HG03571 (cell line): Measurements from ENCODE around the gene KCNMA1.
"Not testable (repeated sequence)": the region's sequence is repeated elsewhere in the genome, so short reads cannot be mapped to it uniquely, and the experiment has no call there.

Source experiments
- ATAC-seq: cut with Tn5 transposase; IDR thresholded peaks from one replicate; pipeline ENCODE4 v1.9.1; 2021; ENCODE audit not compliant: unreplicated experiment

The KCNMA1 gene

DNA sequence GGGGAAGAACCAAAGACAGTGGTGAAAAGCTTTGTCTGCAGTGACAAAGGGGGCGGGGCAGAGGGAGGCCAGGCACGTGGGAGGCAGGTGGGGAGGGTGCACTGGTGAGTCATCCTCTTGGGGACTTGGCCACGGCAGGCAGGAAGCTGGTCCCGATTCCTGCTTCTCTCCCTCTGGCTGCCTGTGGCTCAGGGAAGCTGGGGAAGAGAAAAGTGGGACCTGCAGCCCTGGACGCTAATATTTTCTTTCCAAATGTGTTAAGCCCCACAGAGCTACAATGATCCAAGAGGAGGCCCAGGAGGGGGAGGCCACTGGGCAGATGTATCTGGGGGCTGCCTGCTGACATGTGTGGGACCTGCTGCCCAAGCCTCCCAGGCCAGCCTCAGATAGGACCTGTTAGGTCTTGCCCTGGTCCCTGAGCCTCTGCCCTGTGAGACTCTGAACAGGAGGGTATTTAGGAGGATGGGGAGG is 231.8 kb downstream of the KCNMA1 start:
- ATAC-seq: no peak

DNA sequence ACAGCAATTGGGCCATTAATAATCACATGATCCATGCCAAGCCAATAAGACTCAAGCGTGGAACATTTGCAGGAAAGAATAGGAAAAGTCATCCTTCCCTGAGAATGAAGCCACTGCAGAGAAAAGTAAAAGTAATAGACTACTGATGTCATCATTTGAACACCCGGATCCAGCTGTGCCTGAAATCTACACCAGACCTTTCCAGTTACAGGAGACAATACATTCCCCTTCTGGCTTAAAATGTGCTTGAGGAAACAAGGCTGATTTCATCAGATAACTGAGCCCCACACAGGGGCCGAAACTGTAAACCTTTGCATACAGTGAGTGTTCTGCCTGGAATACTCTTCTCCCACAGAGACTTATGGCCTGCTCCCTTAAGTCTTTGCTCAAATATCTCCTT is 232.8 kb downstream of the KCNMA1 start:
- ATAC-seq: no peak

DNA sequence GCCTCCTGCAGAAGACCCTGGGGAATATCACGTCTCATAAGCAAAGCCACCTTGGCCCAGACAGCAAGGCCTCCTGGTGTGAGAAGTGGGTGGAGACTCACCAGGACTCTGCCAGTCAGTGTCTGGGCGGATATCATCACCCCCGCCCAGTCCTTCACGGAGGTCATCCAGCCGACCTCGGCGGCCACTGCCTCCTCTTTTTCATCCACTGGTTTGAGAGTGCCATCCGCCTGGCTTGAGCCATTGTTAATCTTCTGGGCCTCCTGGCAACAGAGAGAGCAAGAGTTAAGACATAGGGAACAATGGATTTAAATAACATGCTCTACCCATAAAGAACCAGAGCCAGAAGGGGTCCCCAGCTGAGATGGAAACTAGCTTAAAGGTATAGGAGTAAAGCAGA is 233.8 kb downstream of the KCNMA1 start:
- ATAC-seq: no peak

DNA sequence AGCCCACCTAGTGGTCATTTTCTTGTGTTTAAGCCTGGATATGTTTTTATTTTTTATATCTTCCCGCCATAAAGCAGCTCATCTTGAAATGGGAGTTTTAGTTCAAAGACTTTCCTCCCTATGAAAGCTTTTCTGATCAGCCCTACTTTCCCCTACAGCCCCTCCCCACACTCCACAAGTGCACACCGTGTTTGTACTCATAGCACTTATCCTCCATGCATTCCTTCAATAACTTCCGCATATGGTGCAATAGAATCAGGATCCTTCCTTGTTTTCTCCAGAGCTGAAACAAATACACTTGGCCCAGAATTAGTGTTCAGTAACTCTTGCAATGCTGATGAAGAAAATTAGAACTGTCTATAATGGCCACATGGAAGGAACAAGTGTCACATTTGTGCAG is 235.9 kb downstream of the KCNMA1 start:
- no peak for ATAC-seq

DNA sequence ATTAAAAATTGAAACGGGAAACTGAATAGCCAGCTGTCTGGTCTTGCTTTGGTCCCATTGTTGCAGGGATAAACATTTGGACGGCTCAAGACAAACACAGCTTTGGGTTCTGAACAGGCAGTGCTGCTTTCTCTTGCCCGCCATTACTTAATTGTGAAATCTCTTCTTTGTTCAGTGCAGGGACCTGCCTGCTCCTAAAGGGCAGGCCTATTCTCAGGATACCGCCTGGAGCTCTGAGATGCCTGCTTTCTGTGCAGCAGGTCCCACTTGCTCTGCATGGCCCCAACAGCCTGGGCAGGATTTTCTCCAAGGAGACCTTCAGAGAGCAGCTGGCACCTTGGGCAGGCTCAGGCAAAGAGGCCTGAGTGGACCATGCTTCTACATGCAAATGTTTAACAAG is 237.6 kb downstream of the KCNMA1 start:
- ATAC-seq: no peak

DNA sequence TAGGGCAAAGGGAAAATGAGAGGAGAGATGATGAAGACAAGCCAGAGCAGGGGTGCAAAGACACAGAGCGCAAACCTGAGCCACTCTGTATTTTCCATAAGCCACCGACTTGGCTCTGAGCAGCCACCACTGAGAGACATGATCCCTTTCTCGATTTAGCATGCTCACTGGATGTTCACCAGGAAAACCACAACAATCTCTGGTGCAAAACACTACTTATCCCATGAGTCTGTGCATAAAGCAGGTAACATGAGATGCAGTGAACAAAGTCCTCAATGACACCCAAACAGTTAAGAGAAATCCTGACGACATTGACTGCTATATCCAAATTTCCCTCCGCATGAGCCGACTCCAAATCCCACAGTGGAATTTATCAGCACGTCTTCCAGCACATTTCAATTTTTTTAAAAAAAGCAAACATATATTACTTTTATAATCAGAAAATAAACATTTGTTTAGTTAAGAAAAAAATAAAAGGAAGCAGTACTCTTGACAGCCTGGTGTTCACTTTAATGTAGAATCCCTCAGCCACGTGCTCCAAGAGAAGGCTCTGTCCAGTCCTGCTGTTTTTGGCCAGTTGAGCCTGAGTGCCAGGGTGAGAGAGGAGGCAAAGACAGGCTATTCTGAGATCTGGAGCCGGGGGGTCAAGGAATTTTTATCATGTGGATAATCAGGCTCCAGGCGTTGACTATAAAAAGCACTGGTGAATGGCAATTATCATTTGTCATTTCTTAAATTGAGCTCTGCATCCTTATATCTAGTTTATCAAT is 238.4 kb downstream of the KCNMA1 start:
- ATAC-seq: no peak

DNA sequence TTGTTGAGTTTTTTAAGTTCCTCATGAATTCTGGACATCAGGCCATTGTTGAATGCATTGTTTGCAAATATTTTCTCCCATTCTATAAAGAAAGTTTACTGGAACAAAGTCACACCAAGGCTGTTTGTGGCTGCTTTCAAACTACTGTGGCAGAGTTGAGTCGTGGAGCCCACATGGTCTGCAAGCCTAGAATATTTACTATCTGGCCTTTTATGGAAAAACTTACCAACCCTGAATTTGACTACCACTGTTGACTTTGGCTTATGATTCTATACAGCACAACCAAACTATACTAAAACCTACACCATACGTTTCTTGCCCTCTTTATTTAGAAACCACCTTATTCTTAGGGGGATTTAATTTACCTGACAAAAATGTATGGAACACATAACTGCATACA is 239.1 kb downstream of the KCNMA1 start:
- ATAC-seq: no peak

DNA sequence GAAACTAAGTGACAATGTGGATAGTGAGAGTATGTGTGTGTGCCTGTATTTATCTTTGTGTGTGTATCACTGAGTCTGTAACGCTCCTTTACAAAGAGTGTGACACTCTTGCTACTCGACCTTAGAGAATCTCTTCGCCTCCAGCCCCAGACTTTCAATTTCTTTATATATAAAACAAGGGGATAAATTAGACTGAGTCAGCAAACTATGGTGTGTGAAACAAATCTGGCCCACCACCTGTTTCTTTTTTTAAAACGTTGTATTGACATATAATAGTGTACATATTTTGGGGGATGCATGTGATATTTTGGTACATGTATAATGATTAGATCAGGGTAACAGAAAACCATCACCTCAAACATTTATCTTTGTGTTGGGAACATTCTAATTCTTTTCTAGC is 240.5 kb downstream of the KCNMA1 start:
- no peak for ATAC-seq

DNA sequence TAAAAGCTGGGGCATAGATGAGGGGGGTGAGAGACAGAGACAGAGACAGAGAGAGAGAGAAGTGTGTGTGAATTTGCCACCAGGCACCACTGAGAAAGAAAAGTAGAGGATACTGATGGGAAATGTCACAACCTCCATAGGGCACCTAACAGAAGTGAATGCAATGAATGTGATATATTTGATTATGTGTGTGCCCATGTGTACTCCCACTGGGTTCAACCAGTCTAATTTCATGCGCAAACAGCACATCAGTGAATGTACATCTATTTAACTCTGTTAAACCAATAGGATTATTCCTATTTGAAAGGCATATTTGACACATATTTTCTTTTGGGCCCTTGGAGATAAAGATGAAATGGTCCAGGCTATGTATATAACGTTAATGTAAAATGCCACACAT is 241.3 kb downstream of the KCNMA1 start:
- ATAC-seq: no peak

DNA sequence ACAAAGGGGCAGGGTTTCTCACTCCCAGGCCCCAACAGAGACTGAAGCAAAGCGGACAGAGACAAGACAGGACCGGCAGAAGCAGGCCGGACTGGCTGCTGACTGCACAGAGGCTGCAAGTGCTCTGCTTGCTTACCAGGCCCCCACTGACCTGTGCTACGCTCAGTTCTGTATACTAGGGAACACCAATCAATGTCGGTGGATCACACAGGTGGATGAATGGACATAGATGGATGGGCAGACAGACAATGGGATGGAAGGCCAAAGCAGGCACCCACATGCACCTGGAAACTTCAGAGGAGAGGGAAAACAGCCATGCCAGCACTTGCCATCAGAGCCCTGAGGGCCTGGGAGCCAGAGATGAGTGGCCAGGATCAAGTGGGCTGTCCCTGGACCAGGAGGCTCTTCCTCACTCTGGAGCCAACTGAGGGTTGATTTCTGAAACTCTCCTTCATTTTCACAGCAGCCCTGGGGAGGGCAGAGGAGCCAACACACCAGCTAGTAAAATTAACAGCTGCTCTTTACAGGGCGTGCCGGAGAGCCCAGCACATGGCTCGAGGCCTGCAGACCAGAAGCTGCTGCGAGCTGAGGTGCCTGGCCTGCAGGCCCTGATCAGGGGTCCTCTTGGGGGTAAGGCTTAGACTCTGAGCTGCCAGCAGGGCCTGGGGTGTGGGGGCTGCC is 243.6 kb downstream of the KCNMA1 start:
- no peak for ATAC-seq

DNA sequence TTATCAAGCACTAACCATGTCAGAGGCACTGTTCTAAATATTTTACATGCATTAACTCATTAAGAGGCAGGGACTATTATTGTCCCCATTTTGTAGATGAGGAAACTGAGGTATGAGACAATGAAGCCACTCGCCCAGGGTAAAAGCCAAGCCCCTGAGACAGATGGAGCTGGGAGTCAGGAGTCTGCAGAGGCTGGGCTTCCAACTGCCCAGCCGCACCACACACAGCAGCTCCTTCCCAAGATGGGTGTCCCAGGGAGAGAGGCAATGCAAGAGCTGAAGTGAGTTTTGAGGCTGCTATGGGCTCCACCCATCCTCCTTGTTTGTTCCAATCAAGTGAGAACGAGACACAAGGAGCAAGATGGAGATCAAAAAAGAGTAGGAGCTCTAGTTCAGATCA is 244.2 kb downstream of the KCNMA1 start:
- no peak for ATAC-seq

DNA sequence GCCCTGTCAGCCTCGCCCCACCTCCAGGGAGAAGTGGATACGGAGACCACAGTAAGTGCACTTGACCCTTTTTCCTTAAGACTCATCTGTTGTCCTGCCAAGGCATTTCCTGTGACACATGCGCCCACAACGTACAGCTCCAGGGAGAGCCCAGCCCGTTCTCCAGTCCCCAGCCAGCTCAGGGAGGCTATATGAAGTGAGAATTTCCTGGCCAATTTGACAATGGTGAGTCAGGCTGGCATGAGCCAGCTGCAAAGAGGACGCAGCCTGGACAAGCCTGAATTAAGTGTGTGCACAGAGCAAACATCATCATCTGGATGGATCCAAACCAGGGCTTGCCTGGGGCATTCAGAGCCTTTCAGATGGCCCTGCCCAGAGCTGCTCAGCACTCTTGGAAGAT is 244.8 kb downstream of the KCNMA1 start:
- no peak for ATAC-seq

DNA sequence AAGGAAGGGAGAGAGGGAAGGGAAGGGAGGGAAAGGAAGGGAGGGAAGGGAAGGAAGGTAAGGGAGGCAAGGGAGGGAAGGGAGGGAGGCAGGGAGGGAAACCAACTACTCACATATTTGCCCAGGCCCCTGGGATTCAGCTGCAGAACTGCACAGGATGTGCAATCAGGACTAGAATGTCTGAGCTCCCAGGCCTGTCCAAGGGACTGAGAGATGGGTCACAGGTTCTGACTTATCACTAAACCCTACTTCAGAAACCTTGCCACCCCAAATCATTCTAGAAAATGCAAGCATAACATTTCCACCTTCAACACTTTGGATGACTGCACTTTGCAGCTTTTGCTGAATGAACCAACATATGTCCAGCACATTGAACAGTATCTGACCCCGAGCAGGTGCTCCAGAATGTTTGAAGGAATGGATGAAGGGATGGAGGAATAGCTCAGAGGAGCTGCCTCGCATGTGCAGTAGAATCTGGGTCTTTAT is 245.3 kb downstream of the KCNMA1 start:
- ATAC-seq: no peak

DNA sequence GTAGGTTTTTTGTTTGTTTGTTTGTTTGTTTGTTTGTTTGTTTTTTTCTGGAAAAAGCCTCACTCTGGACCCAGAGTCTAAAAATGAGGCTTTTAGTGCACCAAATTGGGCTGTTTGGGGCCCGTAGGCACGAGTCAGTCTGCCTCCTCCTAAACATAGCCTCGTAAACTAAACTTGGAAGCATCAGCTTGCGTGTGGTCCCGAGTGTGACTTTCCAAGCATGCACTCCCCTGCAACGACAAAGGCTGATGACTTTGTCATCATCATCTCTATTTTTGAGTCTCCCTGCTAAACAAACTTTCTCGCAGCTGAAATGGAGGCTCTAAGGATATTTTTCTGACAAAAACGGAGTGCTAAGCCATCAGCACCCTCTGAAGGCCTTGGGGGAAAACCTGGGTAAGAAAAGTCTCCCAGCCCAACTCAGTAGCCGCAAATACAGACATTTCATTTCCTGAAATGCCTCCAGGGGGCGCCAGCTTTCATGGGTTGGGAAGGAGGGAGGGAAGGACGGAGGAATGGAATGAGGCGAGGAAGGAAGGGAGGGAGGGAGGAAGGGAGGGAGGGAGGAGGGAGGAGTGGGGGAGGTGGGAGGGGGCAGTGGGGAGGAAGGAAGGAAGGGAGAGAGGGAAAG is 245.9 kb downstream of the KCNMA1 start:
- ATAC-seq: no peak

DNA sequence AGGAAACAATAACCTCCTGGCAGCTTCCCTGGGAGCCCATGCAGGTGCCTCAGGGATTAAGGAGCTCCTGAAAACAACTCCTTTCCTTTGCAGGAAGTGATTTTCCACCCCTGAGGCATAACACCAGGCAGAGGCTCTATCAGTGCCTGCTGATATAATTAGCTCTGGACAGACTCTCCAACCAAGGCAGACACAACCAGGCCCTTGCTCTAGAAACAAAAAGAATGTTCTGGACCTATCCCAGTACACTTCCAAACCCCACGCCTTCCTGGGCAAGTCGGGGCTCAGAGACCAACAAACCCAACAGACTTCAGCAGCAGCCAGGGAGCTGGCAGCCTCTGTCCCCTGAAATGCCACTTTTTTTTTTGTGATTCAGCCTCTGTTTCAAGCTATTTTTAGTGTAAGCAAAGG is 247.1 kb downstream of the KCNMA1 start:
- ATAC-seq: no peak

DNA sequence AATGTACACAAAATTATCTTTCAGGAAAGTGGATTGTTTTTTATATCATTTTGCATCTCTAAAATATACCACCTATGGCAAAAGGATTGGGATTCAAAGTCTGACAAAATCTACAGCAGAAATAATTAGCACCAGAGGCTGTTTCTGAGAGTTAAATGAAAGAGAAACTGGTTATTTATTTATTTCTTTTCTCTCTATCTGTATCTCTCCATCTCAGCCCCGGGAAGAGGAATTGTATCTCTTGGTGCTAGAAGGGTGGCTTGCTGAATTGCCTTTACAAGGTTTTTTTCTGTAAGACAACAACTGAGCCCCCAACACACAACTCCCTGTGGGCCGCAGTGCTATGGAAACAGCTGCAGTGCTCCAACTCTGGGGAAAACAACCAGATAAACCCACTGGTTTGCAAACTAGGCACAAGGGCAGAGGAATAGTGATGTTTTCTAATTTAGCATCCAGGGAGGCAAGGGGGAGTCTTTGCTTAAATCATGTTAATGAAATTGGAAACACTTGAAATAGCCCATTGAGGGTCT is 249.0 kb downstream of the KCNMA1 start:
- no peak for ATAC-seq

DNA sequence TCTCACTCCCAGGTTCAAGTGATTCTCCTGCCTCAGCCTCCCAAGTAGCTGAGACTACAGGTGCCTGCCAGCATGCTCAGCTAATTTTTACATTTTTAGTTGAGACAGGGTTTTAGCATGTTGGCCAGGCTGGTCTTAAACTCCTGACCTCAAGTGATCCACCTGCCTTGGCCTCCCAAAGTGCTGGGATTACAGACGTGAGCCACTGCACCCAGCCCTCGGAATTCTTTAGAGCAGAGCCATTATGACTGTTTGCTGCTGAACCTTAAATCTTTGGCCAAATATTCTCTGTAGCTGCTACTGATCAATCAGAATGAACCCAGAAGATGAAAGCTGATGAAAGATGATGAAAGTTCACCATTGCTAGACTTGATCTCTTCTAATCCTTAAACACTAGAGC is 249.9 kb downstream of the KCNMA1 start:
- ATAC-seq: not testable (repeated sequence)

DNA sequence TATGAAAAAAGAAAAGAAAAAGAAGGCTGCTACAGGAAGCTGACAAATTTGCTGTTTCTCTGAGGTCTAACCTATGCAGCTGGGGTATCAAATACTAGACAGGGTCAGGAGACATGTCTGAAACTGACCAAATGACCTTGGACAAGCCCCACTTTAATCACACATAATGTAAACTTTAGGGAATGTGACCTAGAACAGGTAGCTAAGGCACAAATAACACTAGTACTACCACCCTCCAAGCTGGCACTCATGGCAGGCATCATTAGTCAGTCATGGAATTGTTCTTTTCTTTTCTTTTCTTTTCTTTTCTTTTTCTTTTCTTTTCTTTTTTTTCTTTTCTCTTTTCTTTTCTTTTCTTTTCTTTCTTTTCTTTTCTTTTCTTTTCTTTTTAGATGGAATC is 250.4 kb downstream of the KCNMA1 start:
- ATAC-seq: no peak

DNA sequence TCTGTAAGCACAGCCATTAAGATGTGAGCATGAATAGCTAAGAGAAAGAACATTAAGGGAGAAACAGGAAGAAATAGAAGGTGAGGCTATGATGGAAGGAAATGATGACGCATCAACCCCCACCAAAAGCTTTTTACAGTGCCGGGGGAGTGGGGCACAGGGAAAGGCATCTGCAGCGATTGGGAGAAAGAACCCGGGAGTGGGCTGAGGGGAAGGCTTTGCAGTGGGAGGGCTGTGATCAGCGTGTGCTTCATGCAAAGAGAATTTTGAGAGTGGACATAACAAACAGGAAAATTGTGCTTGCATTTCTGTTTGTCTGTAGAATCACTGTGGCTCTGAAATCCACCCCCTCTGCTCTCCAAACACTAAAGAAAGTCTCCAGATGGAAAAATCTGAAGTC is 250.8 kb downstream of the KCNMA1 start:
- no peak for ATAC-seq

DNA sequence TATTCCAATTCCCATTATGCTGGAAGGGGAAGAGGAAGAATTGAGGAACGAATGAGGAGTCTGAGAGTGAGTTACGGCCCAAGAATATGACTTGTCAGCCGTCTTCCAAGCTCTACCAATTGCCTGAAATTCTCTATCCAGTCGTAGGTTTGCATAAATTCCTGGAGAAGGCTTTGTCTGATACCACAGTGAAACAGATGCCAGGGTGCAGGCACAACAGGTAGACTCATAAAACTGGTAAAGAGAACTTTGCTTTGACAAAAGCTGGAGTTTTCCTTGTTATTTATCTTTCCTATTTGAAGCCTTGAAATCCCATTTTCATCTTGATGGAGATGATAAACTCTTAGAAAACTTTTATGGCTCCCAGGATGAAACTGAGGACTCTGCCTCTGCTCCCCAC is 251.2 kb downstream of the KCNMA1 start:
- ATAC-seq: no peak

DNA sequence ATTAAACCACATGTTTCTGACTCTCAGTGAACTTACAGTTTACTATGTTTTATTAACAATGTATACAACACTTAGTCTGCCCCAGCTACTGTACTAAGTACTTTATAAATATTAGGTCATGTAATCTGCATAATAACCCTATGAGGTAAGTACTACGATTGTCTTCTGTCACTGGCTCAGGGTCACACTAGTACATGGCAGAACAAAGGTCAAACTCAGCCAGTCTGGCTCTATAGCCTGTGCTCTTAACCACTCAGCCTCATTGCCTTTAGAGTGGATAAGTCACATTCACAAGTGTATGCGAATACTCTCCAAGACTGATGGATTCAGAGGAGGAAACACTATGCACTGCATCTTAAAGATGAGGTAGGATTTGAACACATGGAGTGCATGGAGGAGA is 252.3 kb downstream of the KCNMA1 start:
- no peak for ATAC-seq
